K562 (cell line): ENCODE results near the gene SAMD3. TPM values are rescaled to one million over a fixed set of nuclear protein-coding genes. Genes with fewer than 3 reads are reported as not detected.

ENCODE experiments used
- ATAC-seq: fragments of 200-7000 bp; cut with Tn5 transposase; 3 replicates; pipeline ENCODE4 v1.9.1; 2020; ENCODE audit warnings: moderate library complexity
- BruUV-seq: library from RNA; stranded (reverse); fragments of 400-500 nt; replicated peaks from 2 replicates; lab custom pipeline; 2021; lab: Mats Ljungman, UMichigan
- CTCF ChIA-PET: fragments of 300-600 bp; formaldehyde crosslinking; extraction: SDS; loops from one replicate; lab custom pipeline; 2021; ENCODE audit warnings: low intra/inter-chr PET ratio; lab: Yijun Ruan, JAX
- POLR2A ChIA-PET: fragments of 300-600, 350-650 bp; sonication (Branson Sonifier 250); formaldehyde crosslinking; extraction: SDS; loops from one replicate; lab custom pipeline; 2021; ENCODE audit warnings: antibody characterized with exemption, inconsistent platforms; lab: Yijun Ruan, JAX
- DNase-seq, 4 experiments: peaks; one replicate each; pipeline versions ENCODE4 v3.0.0 to v3.0.0-alpha.2; 2011 to 2018; ENCODE audit warnings: low spot score in 3 of 4, mixed read lengths in 3 of 4; ENCODE audit errors: extremely low read depth in 1 of 4
- FAIRE-seq: peaks from 2 replicates; lab custom pipeline; 2011; peaks lifted over from hg19 to GRCh38; lab: Jason Lieb, UNC
- H2AFZ ChIP-seq: 2 replicates; pipeline ENCODE4 v1.6.0; 2011; ENCODE audit warnings: low read depth, low read length, control low read depth, inconsistent platforms
- H3K27ac ChIP-seq: fragments of 200-600 bp; 3 replicates; pipeline ENCODE4 v1.8.0; 2011; ENCODE audit warnings: low read depth, mild to moderate bottlenecking, control low read depth, inconsistent platforms, low read length, moderate library complexity, mixed read lengths; ENCODE audit errors: extremely low read depth
- H3K27me3 ChIP-seq, 2 experiments: fragments of 300-600 bp in 1 of 2; 2 replicates in 1 of 2; 3 replicates in 1 of 2; pipeline versions ENCODE4 v1.6.0 to v1.8.0; 2011; ENCODE audit warnings: inconsistent platforms in 2 of 2, low read length in 2 of 2, mild to moderate bottlenecking in 1 of 2, mixed read lengths in 1 of 2, moderate library complexity in 1 of 2; ENCODE audit not compliant: control insufficient read depth in 2 of 2, insufficient read depth in 2 of 2
- H3K36me3 ChIP-seq: fragments of 300-600 bp; 3 replicates; pipeline ENCODE4 v1.8.0; 2011; ENCODE audit warnings: mild to moderate bottlenecking, low read length, inconsistent platforms; ENCODE audit not compliant: control insufficient read depth, insufficient read depth
- H3K4me1 ChIP-seq, 2 experiments: fragments of 200-600 bp in 1 of 2; replicated peaks in 1 of 2; 2 replicates in 1 of 2; 3 replicates in 1 of 2; pipeline versions ENCODE4 v1.5.1 to v1.8.0; 2011; ENCODE audit warnings: inconsistent platforms in 2 of 2, low read length in 2 of 2, mild to moderate bottlenecking in 1 of 2, mixed read lengths in 1 of 2, moderate library complexity in 1 of 2; ENCODE audit not compliant: control insufficient read depth in 2 of 2, insufficient read depth in 2 of 2
- H3K4me2 ChIP-seq: 2 replicates; pipeline ENCODE4 v1.6.1; 2011; ENCODE audit warnings: low read length, control low read depth, inconsistent platforms, mixed read lengths; ENCODE audit not compliant: insufficient read depth
- H3K4me3 ChIP-seq: fragments of 200-600 bp; sonication (generic), shearing (Covaris generic); 2 replicates; pipeline ENCODE4 v1.5.1; 2016; ENCODE audit warnings: control low read depth, inconsistent platforms
- H3K79me2 ChIP-seq: fragments of 200-600 bp; 3 replicates; pipeline ENCODE4 v1.8.0; 2011; ENCODE audit warnings: low read length, inconsistent platforms; ENCODE audit not compliant: control insufficient read depth, insufficient read depth
- H3K9ac ChIP-seq, 2 experiments: 2 replicates each; pipeline versions ENCODE4 v1.6.0 to v1.6.1; 2011; ENCODE audit warnings: low read depth in 2 of 2, low read length in 2 of 2, control low read depth in 1 of 2, inconsistent platforms in 1 of 2, mild to moderate bottlenecking in 1 of 2, mixed read lengths in 1 of 2; ENCODE audit not compliant: insufficient read depth in 1 of 2
- H3K9me1 ChIP-seq: one replicate; pipeline ENCODE4 v1.6.0; 2011; ENCODE audit warnings: inconsistent platforms, mild to moderate bottlenecking, low read length, moderate library complexity; ENCODE audit not compliant: control insufficient read depth, insufficient read depth
- H3K9me3 ChIP-seq: replicated peaks from 2 replicates; pipeline ENCODE4 v1.5.1; 2011; ENCODE audit warnings: low read depth, low read length, inconsistent platforms; ENCODE audit not compliant: control insufficient read depth, insufficient read depth
- H4K20me1 ChIP-seq: replicated peaks from 2 replicates; pipeline ENCODE4 v1.6.1; 2011; ENCODE audit warnings: low read length, inconsistent platforms, mixed read lengths; ENCODE audit not compliant: control insufficient read depth, insufficient read depth
- ARID1B ChIP-seq: fragments of 450-650 bp; IDR thresholded peaks from 2 replicates; pipeline ENCODE4 v1.6.1; 2016; ENCODE audit warnings: antibody characterized with exemption, mild to moderate bottlenecking, inconsistent platforms
- ARNT ChIP-seq, 2 experiments: fragments of 450-650 bp; IDR thresholded peaks; 2 replicates each; pipeline ENCODE4 v1.6.1; 2016; ENCODE audit warnings: mild to moderate bottlenecking in 1 of 2
- COPS2 ChIP-seq: fragments of 450-650 bp; conservative IDR thresholded peaks from 2 replicates; pipeline ENCODE4 v1.6.1; 2016; ENCODE audit warnings: mild to moderate bottlenecking, moderate library complexity
- ESRRB ChIP-seq: fragments of 250-450 bp; sonication (Bioruptor Pico); IDR thresholded peaks from 2 replicates; pipeline ENCODE4 v1.5.0; 2020; ENCODE audit warnings: mild to moderate bottlenecking, moderate library complexity, borderline replicate concordance
- HCFC1 ChIP-seq: IDR thresholded peaks from 2 replicates; pipeline ENCODE4 v1.6.1; 2012; ENCODE audit warnings: low read depth, low read length, improper control_type of control experiment
- HLTF ChIP-seq: fragments of 450-650 bp; IDR thresholded peaks from 2 replicates; pipeline ENCODE4 v1.6.1; 2016
- MEF2D ChIP-seq: conservative IDR thresholded peaks from 2 replicates; pipeline ENCODE4 v1.6.1; 2016; ENCODE audit warnings: low read depth, missing genetic modification characterization, missing compliant biosample characterization
- MNT ChIP-seq, 2 experiments: fragments of 450-650 bp; conservative IDR thresholded peaks; 2 replicates each; pipeline ENCODE4 v1.6.1; 2017; ENCODE audit warnings: mild to moderate bottlenecking in 2 of 2, moderate library complexity in 2 of 2
- MYNN ChIP-seq, 2 experiments: sonication (generic); formaldehyde crosslinking in 1 of 2; IDR thresholded peaks; 2 replicates each; pipeline versions ENCODE4 v1.5.0 to v1.6.1; 2016 to 2020; ENCODE audit warnings: antibody characterized with exemption in 1 of 2, missing genetic modification reagents in 1 of 2
- NFE2L1 ChIP-seq: fragments of 450-650 bp; IDR thresholded peaks from 2 replicates; pipeline ENCODE4 v1.6.1; 2016; ENCODE audit warnings: missing genetic modification characterization, low read depth, mild to moderate bottlenecking, missing compliant biosample characterization, moderate library complexity, borderline replicate concordance
- RFX1 ChIP-seq: fragments of 450-650 bp; IDR thresholded peaks from 2 replicates; pipeline ENCODE4 v1.6.1; 2016; ENCODE audit warnings: mild to moderate bottlenecking, moderate library complexity
- SREBF2 ChIP-seq: sonication (generic); formaldehyde crosslinking; IDR thresholded peaks from 2 replicates; pipeline ENCODE4 v1.4.0; 2020; ENCODE audit warnings: mild to moderate bottlenecking, missing genetic modification reagents
- SRSF3 ChIP-seq: fragments of 200-400 bp; formaldehyde crosslinking; IDR thresholded peaks from 2 replicates; pipeline ENCODE4 v1.6.1; 2016; ENCODE audit warnings: mild to moderate bottlenecking, low read length, moderate library complexity; ENCODE audit not compliant: insufficient read depth
- THRAP3 ChIP-seq: fragments of 450-650 bp; IDR thresholded peaks from 2 replicates; pipeline ENCODE4 v1.6.1; 2016; ENCODE audit warnings: mild to moderate bottlenecking, inconsistent platforms, borderline replicate concordance
- ZBTB11 ChIP-seq, 3 experiments: fragments of 200-800 bp in 1 of 3; fragments of 250-450 bp in 1 of 3; fragments of 450-650 bp in 1 of 3; sonication (Bioruptor Pico) in 1 of 3; sonication (Bioruptor generic) in 1 of 3; formaldehyde crosslinking in 1 of 3; IDR thresholded peaks; 2 replicates each; pipeline versions ENCODE4 v1.6.1 to v1.8.0; 2016 to 2022; ENCODE audit warnings: mild to moderate bottlenecking in 2 of 3, missing genetic modification characterization in 2 of 3, missing compliant biosample characterization in 1 of 3, moderate library complexity in 1 of 3
- ZBTB12 ChIP-seq: fragments of 250-450 bp; sonication (Bioruptor Pico); IDR thresholded peaks from 2 replicates; pipeline ENCODE4 v1.4.0; 2020
- ZNF347 ChIP-seq: fragments of 450-650 bp; formaldehyde crosslinking; IDR thresholded peaks from 2 replicates; pipeline ENCODE4 v1.4.0; 2020; ENCODE audit warnings: low read depth, mild to moderate bottlenecking, moderate library complexity
- in situ Hi-C: fragments of 300-500 bp; cut with MboI; formaldehyde crosslinking; loops from 4 replicates; pipeline ENCODE4 v1.15.0; 2018; ENCODE audit warnings: inconsistent platforms, mixed read lengths
- intact Hi-C: fragments of 100-400 bp; cut with micrococcal nuclease; formaldehyde crosslinking; loops from 2 replicates; pipeline ENCODE4 v1.14.2; 2022
- polyA plus RNA-seq, 8 experiments: library from polyadenylated mRNA; depleted of rRNA in 4 of 8; stranded (reverse) in 5 of 8; unstranded in 3 of 8; fragments of >200 nt; fragmentation: Nextera tagmentation in 2 of 8; fragmentation: Illumina TruSeq in 1 of 8; extraction: Ambion mirVana in 2 of 8; extraction: Trizol in 1 of 8; gene quantifications; 2 replicates each; pipeline versions ENCODE4 v1.2.1 to v1.2.3, GENCODE V29; 2011 to 2014; ENCODE audit warnings: inconsistent platforms in 1 of 8, missing spikeins in 1 of 8
- total RNA-seq, 7 experiments: library from RNA; depleted of rRNA in 6 of 7; stranded (reverse); fragments of >200 nt in 6 of 7; fragmentation: Illumina TruSeq in 2 of 7; extraction: Trizol in 2 of 7; gene quantifications; 2 replicates each; pipeline versions ENCODE4 v1.2.1 to v1.2.3, GENCODE V29; 2011 to 2021; ENCODE audit warnings: low replicate concordance in 1 of 7

The SAMD3 gene
- total and polyA plus RNA-seq, 9 of the 15 experiments (the other 6 are each of a cell fraction or from before 2014, with no cell fraction given) = 0.03 to 0.21 (median 0.18) TPM; not detected in 5

DNA sequence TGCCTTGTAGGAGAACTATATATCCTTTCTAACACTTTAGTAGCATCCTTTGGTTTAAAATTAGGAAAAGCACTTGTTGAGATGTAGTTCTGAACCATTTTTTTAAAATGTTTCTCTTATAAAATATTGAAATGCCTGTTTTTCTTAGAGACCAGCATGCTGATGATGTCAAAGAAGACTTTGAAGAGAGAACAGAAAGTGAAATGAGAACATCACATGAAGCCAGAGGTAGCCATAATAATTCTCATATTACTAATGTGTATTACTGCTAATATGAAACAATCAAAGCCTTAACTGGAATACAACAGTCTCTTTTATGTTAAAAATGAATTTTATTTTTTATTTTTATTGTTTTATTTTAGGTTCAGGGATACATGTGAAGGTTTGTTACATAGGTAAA lies 102.0 kb downstream of the SAMD3 start:
- Histone ChIP-seq H3K4me3 (no peak overlapping the region), H3K4me1 (no peaks in the 10 kb centered on the region), H2AFZ (no peak overlapping the region), H3K9ac (no peak overlapping the region), H3K9me1 (no peaks in the 10 kb centered on the region), H3K79me2 (no peaks in the 10 kb centered on the region), H4K20me1 (no peaks in the 10 kb centered on the region), H3K27me3 (no peaks in the 10 kb centered on the region), H3K27ac (no peak overlapping the region), H3K9me3 (no peaks in the 10 kb centered on the region), H3K4me2 (no peak overlapping the region), H3K36me3 (no peaks in the 10 kb centered on the region)
- intact Hi-C loops = no loop called here
- ChIA-PET CTCF (no interaction called here), POLR2A (no interaction called here)
- in situ Hi-C loops = no loop called here
- FAIRE-seq (no peak), ATAC-seq (no peak), DNase-seq (no peak)
- no TSS peak for BruUV-seq
- no peak for TF ChIP-seq HCFC1
- TF ChIP-seq NFE2L1 = no peak
- no peak for TF ChIP-seq ZBTB11 (CRISPR knock-in tag; IDR thresholded peaks at IDR 0.05)
- TF ChIP-seq MYNN (IDR thresholded peaks at IDR 0.05) = no peak
- no peak for TF ChIP-seq MYNN (CRISPR knock-in tag; IDR thresholded peaks at IDR 0.05)
- no peak for TF ChIP-seq ESRRB (CRISPR knock-in tag)
- TF ChIP-seq THRAP3 = no peak
- no peak for TF ChIP-seq MEF2D (tag)
- TF ChIP-seq HLTF = no peak
- no peak for TF ChIP-seq ZNF347
- no peak for TF ChIP-seq ARNT (IDR thresholded peaks at IDR 0.05)
- no peak for TF ChIP-seq SREBF2 (CRISPR knock-in tag)
- no peak for TF ChIP-seq ZBTB12 (CRISPR knock-in tag)
- no peak for TF ChIP-seq MNT (conservative IDR thresholded peaks at IDR 0.05)
- no peak for TF ChIP-seq SRSF3
- no peak for TF ChIP-seq RFX1
- TF ChIP-seq ARID1B = no peak
- no peak for TF ChIP-seq COPS2
